Stomach (tissue), 4 donors: ENCODE measurements around the gene PTCHD4.

ENCODE experiments used
- EP300 ChIP-seq: sonication (generic); formaldehyde crosslinking; IDR thresholded peaks from one replicate; pipeline ENCODE4 v1.6.1; 2017; ENCODE audit warnings: antibody characterized with exemption
- POLR2A ChIP-seq, 4 donors: fragments of 450-650 bp; IDR thresholded peaks; one replicate each; pipeline ENCODE4 v1.6.1; 2016; ENCODE audit warnings: antibody characterized with exemption in 4 of 4, control low read depth in 2 of 4, mild to moderate bottlenecking in 1 of 4, moderate library complexity in 1 of 4
- POLR2AphosphoS5 ChIP-seq, 3 donors: sonication (generic); formaldehyde crosslinking; IDR thresholded peaks; one replicate each; pipeline ENCODE4 v1.6.1; 2016; ENCODE audit warnings: antibody characterized with exemption in 3 of 3
- TF ChIP-seq, protein P1 (sequence below), 7 experiments: fragments of 450-650 bp in 4 of 7; fragments of 200-600 bp in 3 of 7; sonication (generic) in 3 of 7; IDR thresholded peaks; one replicate each; pipeline ENCODE4 v1.5.1; 2016 to 2019; ENCODE audit warnings: antibody characterized with exemption in 7 of 7, control low read depth in 2 of 7, mild to moderate bottlenecking in 1 of 7

DNA sequence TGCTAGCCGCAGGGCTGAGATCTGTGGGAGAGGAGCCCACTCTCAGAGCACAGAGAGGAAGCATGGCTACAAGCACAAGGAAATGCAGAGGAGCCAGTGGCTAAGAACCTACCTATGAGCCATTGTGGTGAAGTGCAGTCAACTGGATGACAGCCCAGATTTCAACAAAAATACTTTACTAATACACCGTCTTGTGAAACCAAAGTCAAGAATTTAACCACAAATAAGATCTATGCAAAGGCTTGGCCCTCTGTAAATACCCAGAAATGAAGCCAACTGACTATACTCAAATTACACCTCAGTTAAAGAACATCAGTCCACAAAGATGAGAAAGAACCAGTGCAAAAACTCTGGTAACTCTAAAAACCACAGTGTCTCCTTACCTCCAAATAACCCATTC lies 40.1 kb upstream of the PTCHD4 start:
- TF ChIP-seq, protein P1, sequence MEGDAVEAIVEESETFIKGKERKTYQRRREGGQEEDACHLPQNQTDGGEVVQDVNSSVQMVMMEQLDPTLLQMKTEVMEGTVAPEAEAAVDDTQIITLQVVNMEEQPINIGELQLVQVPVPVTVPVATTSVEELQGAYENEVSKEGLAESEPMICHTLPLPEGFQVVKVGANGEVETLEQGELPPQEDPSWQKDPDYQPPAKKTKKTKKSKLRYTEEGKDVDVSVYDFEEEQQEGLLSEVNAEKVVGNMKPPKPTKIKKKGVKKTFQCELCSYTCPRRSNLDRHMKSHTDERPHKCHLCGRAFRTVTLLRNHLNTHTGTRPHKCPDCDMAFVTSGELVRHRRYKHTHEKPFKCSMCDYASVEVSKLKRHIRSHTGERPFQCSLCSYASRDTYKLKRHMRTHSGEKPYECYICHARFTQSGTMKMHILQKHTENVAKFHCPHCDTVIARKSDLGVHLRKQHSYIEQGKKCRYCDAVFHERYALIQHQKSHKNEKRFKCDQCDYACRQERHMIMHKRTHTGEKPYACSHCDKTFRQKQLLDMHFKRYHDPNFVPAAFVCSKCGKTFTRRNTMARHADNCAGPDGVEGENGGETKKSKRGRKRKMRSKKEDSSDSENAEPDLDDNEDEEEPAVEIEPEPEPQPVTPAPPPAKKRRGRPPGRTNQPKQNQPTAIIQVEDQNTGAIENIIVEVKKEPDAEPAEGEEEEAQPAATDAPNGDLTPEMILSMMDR (IDR thresholded peaks at IDR 0.05), result no peak
- no peak for TF ChIP-seq POLR2A (IDR thresholded peaks at IDR 0.05)
- no peak for TF ChIP-seq POLR2AphosphoS5 (IDR thresholded peaks at IDR 0.05)
- TF ChIP-seq EP300, result no peak
